Measurements from ENCODE around the gene SLC19A2.

GRCh38 chr1:169499807-169500206 is 14.1 kb upstream of the SLC19A2 start:
- no peak for TF ChIP-seq CTCF (conservative IDR thresholded peaks at IDR 0.05; ENCODE audit: low read length)
- no peak for TF ChIP-seq EZH2phosphoT487 (IDR thresholded peaks at IDR 0.05; ENCODE audit: borderline replicate concordance)

Data from Loucy (cell line).